Astrocyte of the spinal cord (primary cell): ENCODE data around the gene SLC9A9.

Experiments
- DNase-seq: peaks from one replicate; pipeline ENCODE4 v3.0.0; 2011; ENCODE audit warnings: low read depth, low spot score
- H3K4me3 ChIP-seq: 2 replicates; pipeline ENCODE4 v1.5.1; 2011; ENCODE audit warnings: low read depth, mild to moderate bottlenecking, low read length, moderate library complexity
- in situ Hi-C: cut with HindIII; loops from 2 replicates; pipeline ENCODE4 v1.10.0; 2017; ENCODE audit warnings: low sequenced_read_pairs
- TF ChIP-seq, protein P1 (sequence below): IDR thresholded peaks from 2 replicates; pipeline ENCODE4 v1.5.1; 2012; ENCODE audit warnings: low read depth, mild to moderate bottlenecking, low read length, inconsistent platforms

SLC9A9 gene

DNA sequence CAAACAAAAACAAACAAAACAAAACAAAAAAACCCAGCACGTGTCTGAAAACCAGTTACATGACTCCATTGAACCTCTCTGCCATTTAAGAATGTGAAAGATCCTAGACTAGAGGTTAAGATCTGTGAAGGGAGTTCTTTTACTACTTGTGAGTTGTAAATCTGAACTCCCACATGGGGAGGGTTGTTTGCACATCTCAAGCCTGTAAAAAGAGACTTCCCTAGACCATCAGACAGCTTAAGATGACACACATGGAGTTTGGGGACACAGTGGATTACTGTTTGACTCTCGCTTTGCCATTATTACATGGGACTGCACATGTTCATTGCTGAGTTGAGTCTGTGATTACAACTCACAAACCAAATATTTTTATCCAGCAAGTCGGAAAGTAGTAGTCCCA, 171.5 kb downstream of the SLC9A9 start:
- in situ Hi-C loops, result no loop called here
- no peak overlapping the region for H3K4me3 ChIP-seq
- DNase-seq, result no peak
- TF ChIP-seq, protein P1, sequence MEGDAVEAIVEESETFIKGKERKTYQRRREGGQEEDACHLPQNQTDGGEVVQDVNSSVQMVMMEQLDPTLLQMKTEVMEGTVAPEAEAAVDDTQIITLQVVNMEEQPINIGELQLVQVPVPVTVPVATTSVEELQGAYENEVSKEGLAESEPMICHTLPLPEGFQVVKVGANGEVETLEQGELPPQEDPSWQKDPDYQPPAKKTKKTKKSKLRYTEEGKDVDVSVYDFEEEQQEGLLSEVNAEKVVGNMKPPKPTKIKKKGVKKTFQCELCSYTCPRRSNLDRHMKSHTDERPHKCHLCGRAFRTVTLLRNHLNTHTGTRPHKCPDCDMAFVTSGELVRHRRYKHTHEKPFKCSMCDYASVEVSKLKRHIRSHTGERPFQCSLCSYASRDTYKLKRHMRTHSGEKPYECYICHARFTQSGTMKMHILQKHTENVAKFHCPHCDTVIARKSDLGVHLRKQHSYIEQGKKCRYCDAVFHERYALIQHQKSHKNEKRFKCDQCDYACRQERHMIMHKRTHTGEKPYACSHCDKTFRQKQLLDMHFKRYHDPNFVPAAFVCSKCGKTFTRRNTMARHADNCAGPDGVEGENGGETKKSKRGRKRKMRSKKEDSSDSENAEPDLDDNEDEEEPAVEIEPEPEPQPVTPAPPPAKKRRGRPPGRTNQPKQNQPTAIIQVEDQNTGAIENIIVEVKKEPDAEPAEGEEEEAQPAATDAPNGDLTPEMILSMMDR, result no peak

DNA sequence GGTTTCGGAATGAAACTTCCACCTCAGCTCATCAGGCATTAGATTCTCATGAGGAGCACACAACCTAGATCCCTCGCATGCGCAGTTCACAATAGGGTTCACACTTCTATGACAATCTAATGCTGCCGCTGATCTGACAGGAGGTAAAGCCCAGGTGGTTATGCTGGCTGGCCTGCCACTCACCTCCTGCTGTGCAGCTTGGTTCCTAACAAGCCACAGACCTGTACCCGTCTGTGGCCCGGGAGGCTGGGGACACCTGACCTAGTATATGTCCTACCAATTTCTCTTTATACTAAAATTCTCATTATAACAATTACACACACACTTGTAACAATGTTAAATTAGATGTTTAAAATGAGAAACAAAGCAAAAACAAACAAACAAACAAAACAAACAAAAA, 172.2 kb downstream of the SLC9A9 start:
- in situ Hi-C loops, result no loop called here
- TF ChIP-seq, protein P1, result no peak
- DNase-seq, result no peak
- no peak overlapping the region for H3K4me3 ChIP-seq

DNA sequence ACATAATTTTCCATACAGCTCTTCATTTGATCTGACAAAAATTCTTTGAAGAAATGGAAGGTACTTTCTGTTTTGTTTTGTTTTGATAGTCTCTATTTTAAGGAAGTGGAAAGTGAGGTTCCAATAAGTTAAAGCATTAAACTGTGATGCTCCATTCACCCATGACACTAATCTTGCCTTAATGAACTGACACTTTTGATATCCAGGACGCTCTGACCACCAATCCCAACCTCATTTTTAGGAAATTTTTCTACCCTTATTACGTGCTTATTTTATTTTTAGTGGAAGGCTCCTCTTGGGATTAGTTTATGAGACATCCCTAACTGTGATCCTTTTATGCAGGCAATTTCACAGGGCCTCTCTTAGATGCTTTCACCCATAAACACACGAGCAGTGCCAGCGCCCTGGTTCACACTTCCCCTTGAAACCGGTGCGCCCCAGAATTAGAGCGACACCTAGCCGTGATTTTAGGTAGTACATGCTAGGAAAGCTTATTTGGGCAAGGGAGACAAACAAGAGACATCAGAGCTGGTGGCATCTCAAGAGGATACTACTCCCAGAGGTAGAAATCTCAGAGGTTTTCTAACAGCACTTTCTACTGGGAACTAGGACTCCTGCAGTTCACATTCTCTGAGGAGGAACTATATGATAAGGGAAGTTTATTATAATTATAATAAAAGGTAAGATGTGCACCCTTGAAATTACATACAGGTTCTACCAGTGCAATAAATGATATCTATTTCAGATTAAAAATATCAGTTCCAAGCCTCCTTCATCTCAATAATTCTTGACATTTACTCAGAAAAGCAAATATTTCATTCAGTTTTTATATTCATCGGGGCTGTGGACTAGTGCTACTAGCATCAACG, 173.9 kb downstream of the SLC9A9 start:
- in situ Hi-C loops, result no loop called here
- DNase-seq, result peak; percentile 78
- H3K4me3 ChIP-seq, result no peak overlapping the region
- TF ChIP-seq, protein P1, result peak; percentile 91

DNA sequence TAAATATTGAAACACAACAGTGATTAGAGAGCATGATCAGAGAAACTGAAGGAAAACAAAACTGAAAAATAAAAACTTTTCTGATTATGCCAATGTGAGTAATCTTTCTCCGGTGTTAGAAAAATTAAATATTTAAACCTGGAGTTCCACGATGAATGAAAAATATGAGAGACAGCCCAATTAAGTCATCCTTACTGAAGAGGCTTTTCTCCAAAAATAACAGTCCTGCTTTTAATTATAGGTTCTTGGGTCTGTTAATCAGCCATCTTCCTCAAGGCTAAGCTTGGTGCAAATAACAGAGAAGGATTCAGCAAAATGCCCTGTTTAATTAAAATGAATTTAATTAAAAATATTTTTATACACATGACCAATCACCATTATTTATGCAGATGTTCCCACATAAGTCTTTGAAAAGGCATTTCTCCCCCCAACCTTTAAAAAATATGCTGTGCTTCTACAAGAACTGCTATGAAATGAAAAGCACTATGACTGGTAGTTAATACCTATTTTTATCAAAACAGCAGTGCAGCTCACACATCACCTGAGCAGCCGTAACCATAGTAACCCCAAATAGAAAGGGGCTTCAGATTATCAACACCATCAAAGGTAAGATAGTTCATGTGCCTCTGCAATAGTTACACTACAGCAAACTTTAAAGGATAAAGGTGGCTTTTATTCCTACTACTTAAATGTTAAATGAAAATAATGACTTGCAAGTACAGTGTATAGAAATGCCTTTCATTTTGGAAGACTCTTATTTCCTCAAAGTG, 175.7 kb downstream of the SLC9A9 start:
- in situ Hi-C loops, result no loop called here
- no peak overlapping the region for H3K4me3 ChIP-seq
- DNase-seq, result no peak
- TF ChIP-seq, protein P1, result no peak

DNA sequence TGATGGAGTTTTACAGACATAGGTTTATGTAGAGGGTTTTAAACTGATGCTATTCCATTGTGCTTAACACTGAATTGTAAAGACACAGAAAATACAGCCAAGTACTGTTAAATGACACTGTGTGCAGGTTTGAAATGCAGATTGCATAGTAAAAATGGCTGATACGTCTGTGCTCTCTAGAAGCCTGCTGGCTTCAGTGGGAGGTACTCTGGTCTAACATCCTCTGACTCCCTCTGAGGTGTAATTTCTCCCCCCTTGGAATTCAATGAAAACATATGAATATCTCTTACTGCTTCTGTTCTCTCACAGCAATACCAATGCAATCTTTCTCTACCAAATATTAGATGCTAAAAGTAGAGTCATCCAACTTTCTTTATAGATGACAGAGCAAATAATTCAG, 176.6 kb downstream of the SLC9A9 start:
- in situ Hi-C loops, result no loop called here
- TF ChIP-seq, protein P1, result no peak
- no peak overlapping the region for H3K4me3 ChIP-seq
- DNase-seq, result no peak

DNA sequence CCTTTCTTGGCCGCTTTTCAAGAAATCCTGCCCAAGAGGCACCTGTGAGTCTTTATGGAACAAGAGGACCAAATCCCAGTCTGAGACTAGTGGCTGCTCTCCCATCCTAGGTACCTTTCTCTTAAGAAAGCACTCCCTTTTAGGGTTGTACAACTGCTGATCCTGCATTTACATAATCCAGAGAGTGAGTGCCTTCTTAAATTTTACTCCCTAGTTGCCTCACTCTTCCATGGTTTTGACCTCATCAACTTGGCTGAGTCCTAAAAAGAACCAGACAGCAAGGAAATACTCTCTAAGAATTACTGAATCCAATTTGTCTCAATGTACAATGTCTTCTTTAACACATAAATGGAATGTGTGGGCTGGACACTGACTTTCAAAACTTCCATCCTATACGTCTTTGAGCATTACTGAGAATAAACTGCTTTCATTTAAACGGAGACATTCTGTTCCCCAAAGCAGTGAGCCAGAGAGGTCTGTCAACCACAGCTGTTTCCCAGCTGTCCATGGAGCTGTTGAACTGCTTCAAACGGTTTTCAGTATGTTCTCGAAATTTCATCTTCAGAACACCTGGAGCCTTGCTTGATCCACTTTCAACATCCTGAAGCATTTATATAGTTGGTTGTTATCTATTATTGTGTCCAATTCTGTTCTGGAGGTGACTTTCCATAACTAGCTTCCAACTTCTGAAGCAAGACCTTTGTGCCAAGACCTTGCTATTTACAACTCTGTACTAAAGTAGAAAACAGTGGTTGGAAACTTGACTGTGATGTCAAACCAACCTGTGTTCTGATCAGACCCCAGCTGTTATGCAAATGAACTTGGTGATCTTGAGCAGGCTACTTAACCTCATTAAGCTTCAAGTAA, 179.1 kb downstream of the SLC9A9 start:
- TF ChIP-seq, protein P1, result no peak
- in situ Hi-C loops, result no loop called here
- DNase-seq, result no peak
- no peak overlapping the region for H3K4me3 ChIP-seq
